HCT116 (cell line): ENCODE data around the gene ZSCAN21.

Experiments used
- CEBPB ChIP-seq: IDR thresholded peaks from 2 replicates; pipeline ENCODE4 v1.6.1; 2012; ENCODE audit warnings: low read depth
- EZH2 ChIP-seq: fragments of 200-600 bp; sonication (generic); IDR thresholded peaks from 2 replicates; pipeline ENCODE4 v1.6.1; 2017; ENCODE audit warnings: antibody characterized with exemption, mixed run types

- no peak for TF ChIP-seq EZH2
- TF ChIP-seq CEBPB = no peak
These were observed 4.9 kb upstream of the ZSCAN21 start for GRCh38 chr7:100044718-100045117.
